ENCODE results near the gene RNF145. TPM values are rescaled to one million over a fixed set of nuclear protein-coding genes. Genes with fewer than 3 reads are reported as not detected.
"Not testable (repeated sequence)": the region's sequence is repeated elsewhere in the genome, so short reads cannot be mapped to it uniquely, and the experiment has no call there.

RNF145 gene
- total RNA-seq, 2 donors from 2014 or later: 38.6 to 50.5 TPM

- Histone ChIP-seq H3K4me1 (replicated peaks) (no peaks in the 10 kb centered on the region), H3K4me3 (no peak overlapping the region), H3K27me3 (replicated peaks; ENCODE audit: insufficient read depth) (no peaks in the 10 kb centered on the region), H3K36me3 (peaks cover 0 to 4% of the 10 kb centered on the region in 2 donors), H3K9me3 (no peaks in the 10 kb centered on the region), H3K27ac (no peak overlapping the region)
- TF ChIP-seq POLR2A (IDR thresholded peaks at IDR 0.05): no peak
- no peak for TF ChIP-seq CTCF (IDR thresholded peaks at IDR 0.05)
- TF ChIP-seq POLR2AphosphoS5 (IDR thresholded peaks at IDR 0.05): no peak
- intact Hi-C loops (cut with DNase I): no loop called here
- DNase-seq (ENCODE audit: low spot score): no peak
- 83% methylated on average over 2 of the region's 2 CpGs for whole genome bisulfite sequencing
Measured at GRCh38 chr5:159163701-159164046, 45.7 kb downstream of the RNF145 start.

- Histone ChIP-seq H3K9me3 (no peaks in the 10 kb centered on the region), H3K4me3 (no peak overlapping the region), H3K36me3 (peaks cover 0 to 4% of the 10 kb centered on the region in 2 donors), H3K4me1 (replicated peaks) (no peaks in the 10 kb centered on the region), H3K27ac (no peak overlapping the region), H3K27me3 (replicated peaks; ENCODE audit: insufficient read depth) (no peaks in the 10 kb centered on the region)
- no peak for DNase-seq (ENCODE audit: low spot score)
- TF ChIP-seq CTCF (IDR thresholded peaks at IDR 0.05): no peak
- no peak for TF ChIP-seq POLR2AphosphoS5 (IDR thresholded peaks at IDR 0.05)
- no peak for TF ChIP-seq POLR2A (IDR thresholded peaks at IDR 0.05)
- intact Hi-C loops (cut with DNase I): no loop called here
- 65% methylated on average over 1 of the region's 1 CpG for WGBS
Measured at GRCh38 chr5:159163027-159163700, 46.2 kb downstream of the RNF145 start.

- peaks cover 0 to 4% of the 10 kb centered on the region in 2 donors for H3K36me3 ChIP-seq
- no peak overlapping the region for H3K4me3 ChIP-seq
- no peaks in the 10 kb centered on the region for H3K9me3 ChIP-seq
- H3K4me1 ChIP-seq (replicated peaks): no peaks in the 10 kb centered on the region
- DNase-seq (ENCODE audit: low spot score): no peak
- intact Hi-C loops (cut with DNase I): no loop called here
- WGBS: 88% methylated on average over 9 of the region's 9 CpGs
- no peaks in the 10 kb centered on the region for H3K27me3 ChIP-seq (replicated peaks; ENCODE audit: insufficient read depth)
- TF ChIP-seq POLR2A (IDR thresholded peaks at IDR 0.05) (no peak), POLR2AphosphoS5 (IDR thresholded peaks at IDR 0.05) (no peak), CTCF (IDR thresholded peaks at IDR 0.05) (no peak)
- no peak overlapping the region for H3K27ac ChIP-seq
Measured at GRCh38 chr5:159161361-159162214, 47.8 kb downstream of the RNF145 start.

GRCh38 chr5:159158553-159159091 lies 50.7 kb downstream of the RNF145 start:
- not testable (repeated sequence) for H3K9me3 ChIP-seq; DNase-seq (ENCODE audit: low spot score); H3K27ac ChIP-seq; H3K36me3 ChIP-seq; H3K27me3 ChIP-seq (replicated peaks; ENCODE audit: insufficient read depth); H3K4me1 ChIP-seq (replicated peaks); H3K4me3 ChIP-seq
- WGBS: 57% methylated on average over 4 of the region's 4 CpGs
- intact Hi-C loops (cut with DNase I): loop anchor here (5.0 to 10.0 kb wide), 3 partner anchors 49 to 826 kb away; partner anchors contain the start of genes RNF145 and UBLCP1

- WGBS: 71% methylated on average over 1 of the region's 1 CpG
- H3K4me3 ChIP-seq: no peak overlapping the region
- no peaks in the 10 kb centered on the region for H3K27me3 ChIP-seq (replicated peaks; ENCODE audit: insufficient read depth)
- no peaks in the 10 kb centered on the region for H3K4me1 ChIP-seq (replicated peaks)
- H3K36me3 ChIP-seq: peaks cover 0 to 4% of the 10 kb centered on the region in 2 donors
- no peak for DNase-seq (ENCODE audit: low spot score)
- intact Hi-C loops (cut with DNase I): loop anchor here (5.0 to 10.0 kb wide), 3 partner anchors 50 to 827 kb away; partner anchors contain the start of genes RNF145 and UBLCP1
- H3K9me3 ChIP-seq: no peaks in the 10 kb centered on the region
- TF ChIP-seq POLR2A (IDR thresholded peaks at IDR 0.05): no peak
- TF ChIP-seq POLR2AphosphoS5 (IDR thresholded peaks at IDR 0.05): no peak
- TF ChIP-seq CTCF (IDR thresholded peaks at IDR 0.05): no peak
- H3K27ac ChIP-seq: no peak overlapping the region
Measured at GRCh38 chr5:159157552-159157951, 51.8 kb downstream of the RNF145 start.

Data from prostate gland (tissue), 2 donors.